ENCODE measurements around the gene CKM.
A peak's percentile ranks its signal among the peaks of the same experiment; 100 is the strongest.

CKM gene

GRCh38 chr19:45322744-45323281, at the start of gene CKM:
Gene CKM (minus strand): TSS chr19:45322875. CDS start chr19:45319713, 3,162 bp downstream.
- no peak for DNase-seq

GRCh38 chr19:45370410-45371204, 47.9 kb upstream of the CKM start, which contains the start of gene ERCC2:
Gene ERCC2 (minus strand): TSS chr19:45370573. CDS start chr19:45370540, 33 bp downstream.
- peak; percentile 100 for DNase-seq

GRCh38 chr19:45368737-45369340, 46.2 kb upstream of the CKM start:
- DNase-seq: no peak

GRCh38 chr19:45368127-45368526, 45.5 kb upstream of the CKM start:
- no peak for DNase-seq

GRCh38 chr19:45364696-45365095, 42.0 kb upstream of the CKM start:
- no peak for DNase-seq

GRCh38 chr19:45363861-45364459, 41.3 kb upstream of the CKM start:
- DNase-seq: no peak

GRCh38 chr19:45362291-45362690, 39.6 kb upstream of the CKM start:
- DNase-seq: no peak

GRCh38 chr19:45361608-45362007, 38.9 kb upstream of the CKM start:
- DNase-seq: no peak

GRCh38 chr19:45358213-45358792, 35.6 kb upstream of the CKM start:
- no peak for DNase-seq

GRCh38 chr19:45357445-45357783, 34.7 kb upstream of the CKM start:
- DNase-seq: no peak

- DNase-seq: no peak
Measured at GRCh38 chr19:45356760-45357444, 34.2 kb upstream of the CKM start.

- DNase-seq: no peak
Measured at GRCh38 chr19:45355910-45356309, 33.2 kb upstream of the CKM start.

GRCh38 chr19:45355402-45355801, 32.7 kb upstream of the CKM start:
- DNase-seq: no peak

GRCh38 chr19:45354241-45354842, 31.7 kb upstream of the CKM start:
- DNase-seq: no peak

GRCh38 chr19:45352914-45353796, 30.5 kb upstream of the CKM start:
- no peak for DNase-seq

- no peak for DNase-seq
Measured at GRCh38 chr19:45352471-45352870, 29.8 kb upstream of the CKM start.

- DNase-seq: no peak
Measured at GRCh38 chr19:45352062-45352461, 29.4 kb upstream of the CKM start.

GRCh38 chr19:45351401-45351952, 28.8 kb upstream of the CKM start:
- no peak for DNase-seq

- no peak for DNase-seq
Measured at GRCh38 chr19:45350477-45351058, 27.9 kb upstream of the CKM start.

GRCh38 chr19:45349430-45349941, 26.8 kb upstream of the CKM start:
- no peak for DNase-seq

GRCh38 chr19:45349126-45349415, 26.4 kb upstream of the CKM start:
- DNase-seq: no peak

Measured in activated T-cell treated with anti-CD3 and anti-CD28 coated beads, Interleukin-2, amount 50 U/mL, for 48 hours (primary cell).